GM10847 (cell line): Measurements from ENCODE around the gene WAC.

Experiments used
- POLR2A ChIP-seq: IDR thresholded peaks from 2 replicates; pipeline ENCODE4 v1.6.1; 2011; ENCODE audit not compliant: insufficient read length; ENCODE audit errors: extremely low read depth

WAC gene

DNA sequence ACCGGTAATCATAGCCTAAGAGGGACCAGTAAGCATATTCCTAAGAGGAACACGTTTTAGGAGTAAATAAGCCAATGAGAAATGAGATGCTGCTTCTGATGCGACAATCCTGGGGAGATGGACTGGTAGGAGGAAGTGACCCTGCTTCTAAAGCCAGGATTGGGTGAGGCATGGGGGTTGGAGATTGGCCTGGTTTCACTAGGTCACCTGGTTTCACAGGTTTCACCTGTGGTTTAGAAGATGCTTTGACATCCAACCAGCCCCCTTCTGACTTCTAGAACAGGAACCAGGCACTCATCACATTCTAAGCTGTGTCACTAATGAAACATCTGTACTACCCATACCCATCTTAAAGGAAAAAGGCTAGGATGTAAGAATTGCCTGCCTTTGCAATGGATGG lies 91.4 kb downstream of the WAC start:
- TF ChIP-seq POLR2A, result no peak

DNA sequence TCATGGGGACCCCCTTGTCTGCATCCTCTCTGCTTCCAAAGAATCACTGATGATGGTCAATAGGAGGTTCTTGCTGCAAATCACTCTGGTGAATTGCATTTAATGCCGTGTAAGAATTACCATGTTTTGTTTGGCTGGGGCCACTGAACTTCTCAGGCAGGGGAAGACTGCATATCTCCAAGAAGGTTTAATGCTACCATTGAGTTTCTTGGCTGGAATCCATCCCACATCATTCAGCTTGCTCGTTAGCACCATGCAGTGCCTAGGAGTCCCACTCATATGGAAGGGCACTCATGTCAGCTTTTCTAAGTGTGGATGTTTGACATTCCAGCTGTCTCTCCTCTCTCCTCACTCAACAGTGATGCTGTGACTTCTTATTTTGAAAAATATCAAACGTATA lies 94.2 kb downstream of the WAC start:
- no peak for TF ChIP-seq POLR2A

DNA sequence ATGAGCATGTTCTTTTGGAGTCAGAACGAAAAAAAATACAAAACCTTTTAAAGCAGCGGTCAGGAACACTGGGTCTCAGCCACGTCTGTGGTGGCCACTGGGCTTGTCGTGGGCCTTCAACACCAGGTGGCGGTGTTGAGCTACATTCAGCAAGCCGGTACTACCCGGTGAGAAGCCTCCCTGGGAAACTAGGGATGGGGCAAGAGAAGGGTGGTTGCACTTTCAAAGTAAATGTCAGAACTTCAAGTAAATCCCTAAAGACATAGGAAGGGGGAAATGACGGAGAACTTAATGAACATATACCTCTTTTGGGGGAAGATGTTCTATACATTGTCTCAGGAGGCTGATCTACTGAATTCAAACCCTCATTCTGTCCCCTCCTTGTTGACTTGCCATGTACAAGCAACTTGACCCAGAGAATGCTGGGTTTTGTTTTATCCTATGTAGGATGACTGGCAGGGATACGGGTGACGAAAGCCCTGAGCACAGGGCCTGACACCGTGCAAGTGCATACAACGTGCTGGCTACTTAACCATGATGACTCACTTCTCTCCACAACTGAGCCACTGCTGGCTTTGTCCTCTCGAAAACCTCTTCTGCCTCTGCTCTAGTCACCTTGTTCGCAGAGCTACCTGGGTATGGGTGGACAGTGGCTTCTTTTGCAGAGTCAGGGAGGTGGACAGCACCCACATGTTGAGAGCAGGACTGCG lies 95.4 kb downstream of the WAC start:
- no peak for TF ChIP-seq POLR2A

DNA sequence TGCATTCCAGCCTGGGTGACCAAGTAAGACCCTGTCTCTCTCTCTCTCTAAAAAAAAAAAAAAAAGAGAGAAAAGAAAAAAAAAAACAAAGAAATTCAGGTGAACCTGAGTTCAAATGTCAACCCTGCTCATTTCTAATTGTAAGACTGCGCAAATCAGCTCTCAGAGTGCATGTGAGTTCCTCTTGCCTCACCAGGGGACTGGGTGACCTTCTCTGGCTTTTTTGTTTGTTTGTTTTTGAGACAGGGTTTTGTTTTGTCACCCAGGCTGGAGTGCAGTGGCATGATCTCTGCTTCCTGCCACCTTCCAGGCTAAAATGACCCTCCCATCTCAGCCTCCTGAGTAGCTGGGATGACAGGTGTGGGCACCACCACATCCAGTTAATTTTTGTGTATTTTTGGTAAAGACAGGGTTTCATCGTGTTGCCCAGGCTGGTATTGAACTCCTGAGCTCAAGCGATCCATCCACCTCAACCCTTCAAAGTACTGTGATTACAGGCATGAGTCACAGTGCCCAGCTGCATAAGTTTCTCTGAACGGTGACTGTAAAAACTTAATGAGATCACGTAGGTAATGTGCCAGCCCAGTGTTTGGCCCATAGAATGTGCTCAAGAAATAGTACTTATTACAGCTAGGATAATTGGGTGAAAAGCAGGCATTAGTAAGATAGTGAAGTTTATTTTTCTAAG lies 99.1 kb downstream of the WAC start:
- no peak for TF ChIP-seq POLR2A

DNA sequence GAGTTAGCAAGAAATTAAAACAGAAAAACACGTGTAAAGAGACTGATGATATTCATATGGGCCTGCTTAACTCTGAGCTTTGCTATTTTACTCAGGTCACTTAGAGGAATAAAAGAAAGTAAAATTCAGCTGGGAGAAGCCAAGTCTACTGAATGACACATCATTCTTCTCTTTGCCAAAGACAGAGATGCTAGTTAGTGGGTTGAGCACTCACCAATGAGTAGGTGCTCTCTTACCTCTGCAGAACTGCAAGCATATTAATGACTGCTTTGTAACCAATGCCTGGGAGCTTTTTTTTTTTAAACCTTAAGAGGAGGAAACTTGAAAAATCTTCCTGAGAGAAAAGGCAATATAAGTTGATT lies 99.6 kb downstream of the WAC start:
- TF ChIP-seq POLR2A, result no peak

DNA sequence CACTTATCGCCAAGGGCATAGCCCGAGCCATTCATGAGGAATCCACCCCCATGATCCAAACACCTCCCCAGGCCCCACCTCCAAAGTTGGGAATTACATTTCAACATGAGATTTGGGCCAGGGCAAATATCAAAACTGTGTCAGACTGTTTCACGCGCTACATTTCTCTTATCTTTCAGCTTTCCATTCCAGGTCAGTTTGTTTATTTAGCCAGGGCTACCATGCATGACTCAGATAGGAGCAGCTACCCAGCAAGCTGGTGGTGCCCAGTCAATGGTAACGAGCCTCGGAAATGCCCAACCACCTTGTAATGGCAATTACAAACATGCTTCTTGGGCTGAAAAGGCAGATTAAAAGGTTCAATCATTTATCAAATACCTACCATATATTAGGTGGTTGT lies 100.8 kb downstream of the WAC start:
- TF ChIP-seq POLR2A, result no peak

DNA sequence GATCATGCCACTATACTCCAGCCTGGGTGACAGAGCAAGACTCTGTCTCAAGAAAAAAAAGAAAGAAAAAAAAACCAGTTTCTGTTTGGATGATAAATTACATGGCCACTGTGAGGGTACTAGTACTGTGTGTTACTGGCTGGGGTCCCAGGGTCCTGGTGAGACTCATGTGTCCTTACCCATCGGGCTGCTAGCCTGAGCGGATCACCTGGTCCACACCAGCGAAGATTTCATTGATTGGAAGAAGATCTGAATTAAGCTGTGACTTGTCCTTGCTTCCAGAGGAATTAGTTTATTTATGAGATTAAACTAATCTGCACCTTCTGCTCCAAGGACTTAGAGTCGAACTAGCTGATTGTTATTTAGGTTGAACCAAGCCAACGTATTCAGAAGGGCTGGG lies 104.4 kb downstream of the WAC start:
- no peak for TF ChIP-seq POLR2A

DNA sequence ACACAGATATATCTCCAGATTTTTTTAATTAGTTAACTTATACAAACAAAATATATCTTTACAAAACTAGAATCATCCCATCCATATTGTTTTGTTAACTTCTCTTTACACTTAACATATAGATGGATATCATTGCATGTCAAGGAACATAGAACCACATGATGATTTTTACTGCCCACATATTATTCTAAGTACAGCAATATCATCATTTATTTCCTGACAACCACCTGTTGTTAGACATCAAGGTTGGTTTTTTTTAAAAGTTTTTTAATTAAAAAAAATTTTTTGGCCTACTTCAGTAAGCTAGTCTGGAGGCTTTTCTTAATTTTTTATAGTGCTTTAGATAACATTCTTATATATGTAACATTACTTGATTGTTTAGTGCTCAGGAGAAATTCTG lies 105.5 kb downstream of the WAC start:
- TF ChIP-seq POLR2A, result no peak

DNA sequence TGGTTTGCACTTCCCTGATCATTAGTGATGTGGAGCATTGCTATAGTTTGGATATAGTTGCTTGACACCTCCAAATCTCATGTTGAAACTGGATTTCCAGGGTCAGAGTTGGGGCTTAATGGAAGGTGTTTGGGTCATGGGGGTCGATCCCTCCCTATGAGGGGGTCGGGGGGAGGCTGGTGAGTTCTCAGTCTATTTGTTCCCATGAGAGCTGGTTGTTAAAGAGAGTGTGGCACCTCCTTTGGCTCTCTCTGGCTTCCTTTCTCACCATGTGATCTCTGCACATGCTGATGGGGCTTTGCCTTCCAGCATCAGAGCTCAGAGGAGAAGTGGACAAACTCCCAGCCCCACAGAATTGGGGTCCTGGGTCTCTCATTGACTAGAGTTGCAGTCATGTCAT lies 107.6 kb downstream of the WAC start:
- no peak for TF ChIP-seq POLR2A

DNA sequence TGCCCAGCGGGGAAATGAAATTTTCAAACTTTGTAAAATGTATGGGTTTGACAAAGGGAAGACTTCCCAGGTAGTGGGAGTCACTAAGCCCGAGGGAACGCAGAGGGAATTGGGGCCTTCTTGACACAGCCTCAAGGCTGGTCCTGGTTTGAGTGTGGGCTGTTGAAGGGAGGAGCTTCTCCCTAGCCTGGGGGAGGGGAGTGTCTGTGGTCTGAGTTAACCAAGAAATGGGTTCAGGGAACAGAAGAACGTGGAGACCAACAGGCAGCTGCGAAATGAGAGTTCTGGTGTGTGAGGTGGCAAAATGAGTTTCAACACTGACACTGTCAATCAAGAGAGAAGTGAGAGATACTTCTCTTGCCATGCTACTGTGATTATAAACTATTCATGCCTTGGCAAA lies 111.7 kb downstream of the WAC start:
- TF ChIP-seq POLR2A, result no peak

DNA sequence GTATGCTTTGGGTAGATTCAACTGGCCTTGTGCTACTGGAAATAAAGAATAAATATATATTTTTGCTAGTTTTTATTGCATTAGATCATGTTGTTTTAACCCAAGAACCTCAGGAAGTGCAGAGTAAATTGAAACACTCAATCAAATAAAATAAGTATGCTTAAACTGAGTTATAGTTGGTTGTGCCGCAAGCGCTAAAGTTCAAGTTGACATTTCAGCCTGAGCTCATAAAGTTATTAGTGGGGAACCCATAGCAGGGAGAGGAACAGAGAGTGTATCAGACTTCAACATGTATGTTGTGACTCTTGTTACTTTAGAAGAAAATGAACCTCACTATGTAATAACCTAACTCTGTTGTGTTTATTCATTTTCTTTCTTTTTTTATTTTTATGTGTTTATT lies 119.2 kb downstream of the WAC start:
- no peak for TF ChIP-seq POLR2A

DNA sequence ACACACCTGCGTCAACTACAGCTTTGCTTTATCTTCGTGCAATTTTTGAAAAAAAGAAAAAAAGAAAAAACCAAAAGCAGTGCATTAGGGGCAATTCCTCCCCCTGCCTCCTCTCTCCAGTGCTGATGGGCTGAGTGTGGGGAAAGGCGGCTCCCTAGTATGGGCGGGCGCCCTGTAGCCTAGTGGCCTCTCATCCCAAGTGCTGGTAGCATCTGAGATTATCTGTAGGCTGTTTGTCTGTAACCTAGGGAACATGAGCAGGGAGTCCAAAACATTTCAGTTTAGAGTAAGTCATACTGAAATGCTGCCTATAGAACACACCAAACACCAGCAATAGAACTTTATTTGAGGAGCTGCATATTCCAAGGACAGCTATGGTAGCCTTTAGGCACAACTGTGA lies 119.8 kb downstream of the WAC start:
- no peak for TF ChIP-seq POLR2A

DNA sequence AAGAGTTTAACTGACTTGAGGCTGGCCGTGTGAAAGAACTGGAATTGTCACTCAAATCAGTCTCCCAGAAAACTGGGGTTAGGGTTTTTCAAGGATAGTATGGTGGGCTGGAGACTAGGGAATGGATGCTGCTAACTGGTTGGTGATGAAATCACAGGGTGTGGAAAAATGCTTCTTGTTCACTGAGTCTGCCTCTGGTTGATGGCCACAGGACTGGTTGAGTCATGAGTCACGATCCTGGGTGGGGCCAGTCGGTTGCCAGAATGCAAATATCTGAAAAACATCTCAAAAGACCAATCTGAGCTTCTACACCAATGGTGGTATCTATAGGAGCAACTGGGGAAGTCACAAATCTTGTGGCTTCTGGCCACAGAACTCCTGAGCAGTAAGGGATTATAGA lies 128.1 kb downstream of the WAC start:
- TF ChIP-seq POLR2A, result no peak

DNA sequence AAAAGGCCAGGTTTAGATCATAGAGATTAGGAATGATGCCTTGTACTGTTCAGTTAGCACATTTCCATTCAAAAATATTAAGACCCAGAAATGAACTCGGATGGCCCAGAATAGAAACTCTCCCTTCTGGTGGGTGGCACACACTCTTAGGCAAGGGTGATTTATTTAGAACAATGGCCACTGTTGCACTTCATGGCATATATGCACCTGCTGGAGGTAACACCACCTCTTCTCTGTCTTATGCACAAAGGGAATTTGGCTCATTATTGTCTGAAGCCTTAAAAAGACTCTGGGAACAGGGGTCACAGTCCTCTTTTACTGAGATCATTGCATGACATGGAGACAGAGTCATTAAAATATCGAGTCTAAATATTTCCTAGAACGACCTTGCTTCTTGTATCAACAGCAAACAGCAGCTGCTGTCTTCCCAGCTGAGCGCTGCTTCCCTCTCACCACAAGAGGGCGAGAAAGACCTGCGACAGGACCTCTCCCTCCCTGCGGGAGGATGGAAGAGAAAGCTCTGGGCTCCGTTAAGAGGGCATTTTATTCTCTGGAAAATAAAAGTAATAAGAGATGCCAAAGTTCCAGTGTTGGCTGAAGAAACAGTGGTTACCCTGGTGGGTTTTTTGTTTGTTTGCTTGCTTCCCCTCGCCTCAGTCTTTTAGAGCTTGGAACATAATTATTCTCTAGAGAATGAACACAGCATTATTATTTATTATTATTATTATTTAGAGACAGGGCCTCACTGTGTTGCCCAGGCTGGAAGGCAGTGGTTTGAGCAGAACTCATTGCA lies 130.9 kb downstream of the WAC start:
- TF ChIP-seq POLR2A, result no peak

DNA sequence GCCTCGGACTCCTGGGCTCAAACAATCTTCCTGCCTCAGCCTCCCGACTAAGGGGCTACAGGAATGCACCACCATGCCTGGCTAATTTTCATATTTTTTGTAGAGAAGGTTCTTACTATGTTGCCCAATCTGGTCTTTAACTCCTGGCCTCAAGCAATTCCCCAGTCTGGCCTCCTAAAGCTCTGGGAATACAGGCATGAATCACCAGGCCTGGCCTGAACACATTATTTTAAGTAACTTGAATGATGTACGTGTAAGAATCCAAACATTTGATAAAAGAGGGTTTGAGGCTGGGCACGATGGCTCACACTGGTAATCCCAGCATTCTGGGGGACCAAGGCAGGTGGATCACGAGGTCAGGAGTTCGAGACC lies 131.4 kb downstream of the WAC start:
- no peak for TF ChIP-seq POLR2A

DNA sequence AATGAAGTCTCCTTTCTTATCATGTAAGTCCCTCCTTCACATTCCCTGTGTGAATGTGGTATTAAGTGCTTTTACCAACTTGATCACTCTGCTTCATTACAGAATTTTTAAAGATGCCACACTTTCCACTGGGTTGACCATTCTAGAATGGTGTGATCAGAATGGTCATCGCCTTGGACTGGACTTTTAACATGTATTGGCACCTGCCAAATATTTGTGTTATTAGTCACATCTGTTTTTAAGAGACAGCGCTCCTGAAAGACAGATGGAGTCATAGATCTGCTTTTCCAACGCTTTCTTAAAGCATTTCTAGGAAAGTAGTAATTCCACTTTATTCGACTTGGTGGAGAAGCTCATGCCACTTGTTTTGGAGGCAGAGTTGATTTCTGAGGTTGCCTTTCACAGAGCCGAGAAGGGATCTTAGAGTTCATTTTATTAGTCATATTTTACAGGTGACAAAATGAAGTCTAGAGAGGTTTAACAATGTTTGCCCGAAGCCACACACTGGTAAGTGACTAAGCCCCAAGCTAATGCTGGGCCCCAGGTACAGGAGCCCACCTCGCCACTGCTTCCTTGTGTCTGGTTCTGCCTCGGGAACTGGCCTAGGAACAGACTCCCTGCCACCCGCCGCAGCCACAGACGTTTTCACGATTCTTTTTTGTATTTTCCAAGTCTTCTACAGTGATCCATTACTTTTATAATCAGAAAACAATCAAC lies 134.0 kb downstream of the WAC start:
- TF ChIP-seq POLR2A, result no peak
